Stimulated activated naive CD8-positive, alpha-beta T cell treated with anti-CD3 and anti-CD28 coated beads, Interleukin-15, amount 100 ng/mL, for 72 hours (primary cell): ENCODE data around the gene HAUS7.

Experiments
- ATAC-seq: fragments of 150-1000 bp; cut with Tn5 transposase; 2 replicates; pipeline ENCODE4 v1.10.0; 2021; ENCODE audit warnings: mild to moderate bottlenecking, moderate library complexity
- DNase-seq, 2 donors: peaks; one replicate each; pipeline ENCODE4 v3.0.0; 2021 to 2022
- H3K27ac Mint-ChIP-seq, 2 donors: one replicate each; pipeline ENCODE4 v1.8.0; 2022; ENCODE audit warnings: mild to moderate bottlenecking in 2 of 2, mixed read lengths in 2 of 2, moderate library complexity in 2 of 2
- H3K27me3 Mint-ChIP-seq: one replicate; pipeline ENCODE4 v1.8.0; 2022; ENCODE audit warnings: mixed read lengths
- H3K4me1 Mint-ChIP-seq: one replicate; pipeline ENCODE4 v1.8.0; 2022; ENCODE audit warnings: mild to moderate bottlenecking, mixed read lengths
- H3K4me3 Mint-ChIP-seq, 2 donors: one replicate each; pipeline ENCODE4 v1.8.0; 2022; ENCODE audit warnings: mild to moderate bottlenecking in 2 of 2, mixed read lengths in 2 of 2, moderate library complexity in 1 of 2
- H3K9me3 Mint-ChIP-seq, 2 donors: one replicate each; pipeline ENCODE4 v1.8.0; 2022; ENCODE audit warnings: mixed read lengths in 2 of 2

HAUS7 gene

DNA sequence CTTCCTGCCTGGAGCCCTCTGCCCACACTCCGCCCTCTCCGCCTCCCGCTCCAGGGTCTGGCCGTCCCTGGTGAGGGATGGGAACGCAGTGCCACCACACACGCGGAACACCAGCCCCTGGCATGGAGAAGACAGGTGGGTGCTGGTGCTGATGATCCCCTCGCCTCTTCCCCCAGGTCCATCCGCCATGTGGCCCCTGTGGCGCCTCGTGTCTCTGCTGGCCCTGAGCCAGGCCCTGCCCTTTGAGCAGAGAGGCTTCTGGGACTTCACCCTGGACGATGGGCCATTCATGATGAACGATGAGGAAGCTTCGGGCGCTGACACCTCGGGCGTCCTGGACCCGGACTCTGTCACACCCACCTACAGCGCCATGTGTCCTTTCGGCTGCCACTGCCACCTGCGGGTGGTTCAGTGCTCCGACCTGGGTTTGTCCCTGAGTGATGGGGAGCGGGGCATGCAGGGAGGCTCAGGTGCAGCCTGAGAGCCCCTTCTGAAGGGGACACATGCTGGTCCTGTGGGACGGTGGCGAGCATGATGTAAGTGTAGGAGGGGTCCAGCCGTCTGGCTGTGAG lies 34.2 kb upstream of the HAUS7 start:
- H3K4me1 Mint-ChIP-seq, result peaks cover 5% of the 10 kb centered on the region
- ATAC-seq (no peak), DNase-seq (no peak)
- no peaks in the 10 kb centered on the region for H3K27me3 Mint-ChIP-seq
- no peak overlapping the region for H3K27ac Mint-ChIP-seq
- H3K4me3 Mint-ChIP-seq, result no peak overlapping the region
- H3K9me3 Mint-ChIP-seq, result no peaks in the 10 kb centered on the region

- Mint-ChIP-seq H3K9me3 (no peaks in the 10 kb centered on the region), H3K27ac (no peak overlapping the region), H3K4me1 (peaks cover 4% of the 10 kb centered on the region), H3K4me3 (no peak overlapping the region), H3K27me3 (no peaks in the 10 kb centered on the region)
- DNase-seq, result no peak
- ATAC-seq, result no peak
Observed at GRCh38 chrX:153502796-153503195, 32.4 kb upstream of the HAUS7 start.

DNA sequence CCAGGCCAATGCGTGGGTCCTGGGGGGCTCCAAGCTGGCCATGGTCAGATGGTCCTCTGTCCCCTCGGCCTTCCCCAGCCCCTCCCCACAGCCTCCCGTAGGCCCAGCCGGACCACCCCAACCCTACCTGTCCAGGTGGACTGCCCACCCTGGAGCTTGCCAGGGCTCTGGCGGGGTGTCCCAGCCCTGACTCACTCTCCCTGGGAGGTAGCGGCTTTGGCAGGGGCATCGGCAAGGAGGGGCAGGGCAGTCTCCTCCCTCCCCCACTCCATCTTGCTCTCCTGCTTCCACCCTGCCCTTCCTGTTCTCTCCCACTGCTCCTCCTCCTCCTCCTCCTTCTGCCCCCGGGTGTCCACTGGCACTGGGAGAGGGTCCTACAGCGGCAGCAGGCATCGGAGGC lies 31.8 kb upstream of the HAUS7 start:
- Mint-ChIP-seq H3K4me3 (no peak overlapping the region), H3K9me3 (no peaks in the 10 kb centered on the region), H3K27ac (peak overlapping the region in 1 of 2 donors; percentile 63), H3K27me3 (no peaks in the 10 kb centered on the region), H3K4me1 (no peaks in the 10 kb centered on the region)
- DNase-seq (no peak), ATAC-seq (no peak)

- no peaks in the 10 kb centered on the region for H3K9me3 Mint-ChIP-seq
- no peaks in the 10 kb centered on the region for H3K27me3 Mint-ChIP-seq
- no peak overlapping the region for H3K27ac Mint-ChIP-seq
- no peak overlapping the region for H3K4me3 Mint-ChIP-seq
- H3K4me1 Mint-ChIP-seq, result no peaks in the 10 kb centered on the region
- ATAC-seq (no peak), DNase-seq (no peak)
Observed at GRCh38 chrX:153501530-153501929, 31.2 kb upstream of the HAUS7 start.

GRCh38 chrX:153500676-153501280 lies 30.4 kb upstream of the HAUS7 start:
- H3K4me1 Mint-ChIP-seq, result no peaks in the 10 kb centered on the region
- no peak for DNase-seq
- H3K9me3 Mint-ChIP-seq, result no peaks in the 10 kb centered on the region
- H3K4me3 Mint-ChIP-seq, result no peak overlapping the region
- peaks cover 6% of the 10 kb centered on the region for H3K27me3 Mint-ChIP-seq
- no peak for ATAC-seq
- no peak overlapping the region for H3K27ac Mint-ChIP-seq

DNA sequence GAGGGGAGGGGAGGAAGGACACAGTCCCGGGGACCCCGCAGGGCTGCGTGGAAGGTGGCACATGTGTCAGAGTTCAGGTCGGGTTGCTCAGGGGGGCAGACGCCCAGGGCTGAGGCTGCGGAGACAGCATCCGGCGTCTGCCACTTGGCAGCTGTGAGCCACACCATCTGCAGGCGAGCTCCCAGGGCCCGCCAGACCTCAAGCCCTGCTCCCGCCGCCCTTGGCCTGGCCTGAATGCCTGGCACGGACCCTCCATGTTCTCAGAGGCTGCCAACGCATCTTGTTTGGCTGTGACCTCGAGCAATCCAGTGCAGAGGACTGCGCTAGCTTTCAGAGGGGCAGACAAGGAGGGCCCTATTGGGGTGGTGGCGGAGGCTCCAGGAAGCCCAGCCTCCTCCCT lies 29.5 kb upstream of the HAUS7 start:
- ATAC-seq, result no peak
- H3K9me3 Mint-ChIP-seq, result no peaks in the 10 kb centered on the region
- no peak overlapping the region for H3K27ac Mint-ChIP-seq
- H3K4me3 Mint-ChIP-seq, result no peak overlapping the region
- peaks cover 7% of the 10 kb centered on the region for H3K4me1 Mint-ChIP-seq
- H3K27me3 Mint-ChIP-seq, result peaks cover 15% of the 10 kb centered on the region
- no peak for DNase-seq

DNA sequence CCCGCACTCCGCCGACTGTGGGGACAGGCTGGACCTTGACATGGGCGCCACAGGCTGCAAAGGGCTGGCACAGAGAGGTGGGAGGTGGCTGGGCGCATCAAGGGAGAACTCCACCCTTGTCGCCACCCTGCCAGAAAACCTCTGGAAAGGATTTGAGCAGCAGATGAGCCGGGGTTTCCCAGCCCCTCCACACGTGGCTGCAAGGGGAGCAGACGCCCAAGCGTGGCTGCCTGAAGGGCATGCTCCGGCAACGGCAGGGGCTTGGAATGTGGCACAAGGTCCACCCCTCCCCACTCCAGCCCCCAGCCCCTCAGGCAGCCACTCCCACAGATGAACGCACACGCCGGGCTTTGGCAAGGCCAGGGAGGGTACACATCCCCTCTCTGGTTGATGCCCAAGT lies 29.0 kb upstream of the HAUS7 start:
- ATAC-seq (no peak), DNase-seq (no peak)
- H3K27ac Mint-ChIP-seq, result no peak overlapping the region
- H3K4me3 Mint-ChIP-seq, result no peak overlapping the region
- H3K27me3 Mint-ChIP-seq, result peaks cover 17% of the 10 kb centered on the region
- no peaks in the 10 kb centered on the region for H3K9me3 Mint-ChIP-seq
- peaks cover 8% of the 10 kb centered on the region for H3K4me1 Mint-ChIP-seq

DNA sequence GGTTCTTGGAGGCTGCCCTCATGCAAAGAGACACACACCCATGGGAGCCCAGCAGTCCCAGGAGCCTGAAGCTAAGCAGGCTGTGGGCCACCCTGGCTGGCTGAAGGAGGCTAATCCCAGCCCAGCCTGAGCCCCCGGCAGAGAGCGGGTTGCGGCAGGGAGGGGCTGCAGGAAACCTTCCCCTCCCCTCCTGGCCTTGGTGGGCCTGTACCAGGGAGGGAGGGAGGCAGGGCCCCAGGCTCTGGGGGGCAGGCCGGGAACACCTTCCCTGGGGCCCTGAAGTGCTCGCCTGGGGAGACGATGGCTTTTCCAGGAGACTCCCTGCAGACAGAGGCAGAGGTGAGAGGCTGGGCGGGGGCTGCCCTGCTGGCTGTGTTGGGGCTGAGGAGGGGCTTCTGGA lies 28.1 kb upstream of the HAUS7 start:
- no peak overlapping the region for H3K27ac Mint-ChIP-seq
- ATAC-seq (no peak), DNase-seq (no peak)
- no peaks in the 10 kb centered on the region for H3K9me3 Mint-ChIP-seq
- peaks cover 8% of the 10 kb centered on the region for H3K4me1 Mint-ChIP-seq
- peaks cover 25% of the 10 kb centered on the region for H3K27me3 Mint-ChIP-seq
- H3K4me3 Mint-ChIP-seq, result no peak overlapping the region

- DNase-seq (no peak), ATAC-seq (no peak)
- Mint-ChIP-seq H3K27ac (no peak overlapping the region), H3K4me1 (peaks cover 8% of the 10 kb centered on the region), H3K27me3 (peaks cover 26% of the 10 kb centered on the region), H3K4me3 (no peak overlapping the region), H3K9me3 (no peaks in the 10 kb centered on the region)
Observed at GRCh38 chrX:153496590-153496959, 26.2 kb upstream of the HAUS7 start.

DNA sequence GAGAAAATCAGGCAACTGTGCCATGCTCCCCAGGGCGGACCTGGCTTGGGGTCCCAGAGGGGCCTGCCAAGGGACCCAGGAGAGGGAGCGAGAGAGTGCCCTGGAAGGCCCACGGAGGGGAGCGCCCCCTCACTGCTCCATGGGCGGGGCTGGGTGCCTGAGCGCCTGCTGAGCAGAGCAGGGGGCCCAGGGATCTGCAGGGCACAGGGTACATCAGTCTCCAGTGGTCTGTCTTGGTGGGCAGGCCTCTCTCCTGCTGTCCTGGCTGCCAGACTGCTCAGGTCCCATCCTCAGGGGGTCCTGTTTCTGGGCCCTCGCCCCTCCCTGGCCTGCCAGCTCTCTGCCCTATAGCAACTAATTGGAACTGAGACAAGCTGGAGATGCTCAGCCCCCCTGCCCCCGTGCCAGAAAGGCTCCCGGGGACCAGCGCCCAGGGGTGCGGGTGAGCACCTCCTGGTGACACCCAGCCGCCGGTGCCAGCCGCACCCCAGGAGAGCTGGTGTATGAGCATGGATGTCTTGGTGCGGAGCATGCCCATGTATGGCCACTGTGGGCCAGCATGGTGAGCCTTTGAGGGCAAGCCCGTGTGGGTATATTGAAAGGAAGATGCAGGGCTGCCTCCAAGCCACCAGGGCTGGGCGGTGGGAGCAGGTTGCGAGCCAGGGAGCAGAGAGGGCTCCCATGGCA lies 25.7 kb upstream of the HAUS7 start:
- peaks cover 26% of the 10 kb centered on the region for H3K27me3 Mint-ChIP-seq
- no peak overlapping the region for H3K27ac Mint-ChIP-seq
- H3K9me3 Mint-ChIP-seq, result no peaks in the 10 kb centered on the region
- H3K4me3 Mint-ChIP-seq, result no peak overlapping the region
- peaks cover 8% of the 10 kb centered on the region for H3K4me1 Mint-ChIP-seq
- DNase-seq (no peak), ATAC-seq (peak; percentile 6)

GRCh38 chrX:153495362-153495751 lies 25.0 kb upstream of the HAUS7 start:
- DNase-seq (no peak), ATAC-seq (no peak)
- Mint-ChIP-seq H3K4me3 (no peak overlapping the region), H3K27ac (no peak overlapping the region), H3K9me3 (no peaks in the 10 kb centered on the region), H3K4me1 (peaks cover 8% of the 10 kb centered on the region), H3K27me3 (peaks cover 26% of the 10 kb centered on the region)

- no peaks in the 10 kb centered on the region for H3K9me3 Mint-ChIP-seq
- peak; percentile 51 for ATAC-seq
- H3K27me3 Mint-ChIP-seq, result peaks cover 26% of the 10 kb centered on the region
- no peak within 1 kb of the TSS for H3K4me3 Mint-ChIP-seq
- peaks cover 8% of the 10 kb centered on the region for H3K4me1 Mint-ChIP-seq
- peak in 1 of 2 donors; percentile 19 for DNase-seq
- no peak within 1 kb of the TSS for H3K27ac Mint-ChIP-seq
Observed at GRCh38 chrX:153494541-153495361, 24.4 kb upstream of the HAUS7 start, which contains the start of gene BGN. Gene BGN, plus strand, starts transcription at chrX:153494980. Its CDS starts 9,652 bp downstream, at chrX:153504632.

DNA sequence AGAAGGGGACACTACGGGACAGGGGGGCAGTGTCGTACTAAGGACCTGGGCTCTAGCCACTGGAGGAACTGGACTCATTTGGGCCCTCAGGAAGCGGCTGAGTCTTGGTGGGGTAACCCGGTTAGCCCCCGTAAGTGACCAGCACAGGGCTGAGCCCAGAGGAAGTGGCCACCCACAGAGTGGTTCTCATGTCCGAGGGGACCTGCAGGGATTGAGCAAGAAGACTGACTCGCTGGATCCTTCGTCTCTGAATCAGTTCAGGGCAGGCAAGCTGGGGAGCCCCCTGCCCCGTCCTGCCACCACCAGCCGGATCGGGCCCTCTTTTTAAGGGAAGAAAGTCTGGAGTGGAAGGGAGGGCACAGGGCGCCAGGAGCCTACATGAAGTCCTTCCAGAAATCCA lies 23.7 kb upstream of the HAUS7 start:
- Mint-ChIP-seq H3K9me3 (no peaks in the 10 kb centered on the region), H3K4me1 (peaks cover 8% of the 10 kb centered on the region), H3K27me3 (peaks cover 26% of the 10 kb centered on the region), H3K27ac (no peak overlapping the region), H3K4me3 (no peak overlapping the region)
- ATAC-seq (no peak), DNase-seq (no peak)

DNA sequence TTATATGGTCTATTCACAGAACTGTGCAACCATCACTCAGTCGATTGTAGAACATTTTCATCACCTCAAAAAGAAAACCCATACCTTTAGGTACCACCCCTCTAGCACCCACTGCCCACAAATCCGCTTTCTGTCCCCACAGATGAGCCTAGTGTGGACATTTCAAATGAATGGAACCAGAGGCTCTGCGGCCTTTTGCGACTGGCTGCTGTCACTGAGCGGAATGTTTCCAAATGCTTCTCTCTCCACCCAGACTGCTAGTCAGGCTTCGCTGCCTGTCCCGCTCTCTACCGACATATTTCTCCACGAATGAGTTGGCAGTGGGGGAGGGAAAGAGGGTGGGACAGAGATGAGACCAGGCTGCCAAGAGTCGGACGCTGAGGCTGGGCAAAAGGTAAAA lies 22.7 kb upstream of the HAUS7 start:
- Mint-ChIP-seq H3K4me3 (no peak overlapping the region), H3K27ac (no peak overlapping the region), H3K4me1 (peaks cover 8% of the 10 kb centered on the region), H3K9me3 (no peaks in the 10 kb centered on the region), H3K27me3 (peaks cover 26% of the 10 kb centered on the region)
- DNase-seq (no peak), ATAC-seq (no peak)

DNA sequence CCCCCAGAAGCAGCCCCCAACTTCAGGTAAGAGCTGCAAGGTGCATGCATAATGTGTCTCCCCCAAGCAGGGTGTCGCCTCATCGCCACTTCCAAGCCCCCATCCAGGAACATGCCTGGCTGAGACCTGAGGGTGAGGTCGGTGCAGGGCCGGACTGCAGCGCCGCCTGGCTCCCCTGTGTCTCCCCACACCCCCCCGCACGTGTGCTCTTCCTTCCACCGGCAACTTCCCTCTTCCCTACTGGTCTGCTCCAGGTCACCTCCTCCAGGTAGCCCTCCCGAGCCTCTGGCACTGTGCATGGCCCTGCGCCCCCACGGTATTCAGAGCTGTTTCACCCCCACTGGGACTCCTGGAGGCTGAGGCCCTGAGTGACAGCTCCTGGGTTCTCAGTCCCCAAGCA lies 22.2 kb upstream of the HAUS7 start:
- DNase-seq, result no peak
- H3K9me3 Mint-ChIP-seq, result no peaks in the 10 kb centered on the region
- no peak overlapping the region for H3K27ac Mint-ChIP-seq
- ATAC-seq, result no peak
- peaks cover 26% of the 10 kb centered on the region for H3K27me3 Mint-ChIP-seq
- peaks cover 8% of the 10 kb centered on the region for H3K4me1 Mint-ChIP-seq
- no peak overlapping the region for H3K4me3 Mint-ChIP-seq

GRCh38 chrX:153491918-153492317 lies 21.5 kb upstream of the HAUS7 start:
- no peak for DNase-seq
- Mint-ChIP-seq H3K9me3 (no peaks in the 10 kb centered on the region), H3K4me3 (no peak overlapping the region), H3K4me1 (peaks cover 8% of the 10 kb centered on the region), H3K27ac (no peak overlapping the region), H3K27me3 (peaks cover 26% of the 10 kb centered on the region)
- ATAC-seq, result no peak
